ENCODE results near the gene PPP1R1C.

GRCh38 chr2:182015334-182016109 lies 29.9 kb downstream of the PPP1R1C start:
- TF ChIP-seq, protein P1, sequence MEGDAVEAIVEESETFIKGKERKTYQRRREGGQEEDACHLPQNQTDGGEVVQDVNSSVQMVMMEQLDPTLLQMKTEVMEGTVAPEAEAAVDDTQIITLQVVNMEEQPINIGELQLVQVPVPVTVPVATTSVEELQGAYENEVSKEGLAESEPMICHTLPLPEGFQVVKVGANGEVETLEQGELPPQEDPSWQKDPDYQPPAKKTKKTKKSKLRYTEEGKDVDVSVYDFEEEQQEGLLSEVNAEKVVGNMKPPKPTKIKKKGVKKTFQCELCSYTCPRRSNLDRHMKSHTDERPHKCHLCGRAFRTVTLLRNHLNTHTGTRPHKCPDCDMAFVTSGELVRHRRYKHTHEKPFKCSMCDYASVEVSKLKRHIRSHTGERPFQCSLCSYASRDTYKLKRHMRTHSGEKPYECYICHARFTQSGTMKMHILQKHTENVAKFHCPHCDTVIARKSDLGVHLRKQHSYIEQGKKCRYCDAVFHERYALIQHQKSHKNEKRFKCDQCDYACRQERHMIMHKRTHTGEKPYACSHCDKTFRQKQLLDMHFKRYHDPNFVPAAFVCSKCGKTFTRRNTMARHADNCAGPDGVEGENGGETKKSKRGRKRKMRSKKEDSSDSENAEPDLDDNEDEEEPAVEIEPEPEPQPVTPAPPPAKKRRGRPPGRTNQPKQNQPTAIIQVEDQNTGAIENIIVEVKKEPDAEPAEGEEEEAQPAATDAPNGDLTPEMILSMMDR (IDR thresholded peaks at IDR 0.05), result no peak
- TF ChIP-seq ESRRA (CRISPR knock-in tag; IDR thresholded peaks at IDR 0.05; ENCODE audit: borderline replicate concordance) (no peak), ZBTB21 (CRISPR knock-in tag; IDR thresholded peaks at IDR 0.05; ENCODE audit: borderline replicate concordance) (no peak), HMGA2 (CRISPR knock-in tag; IDR thresholded peaks at IDR 0.05) (no peak), MAX (CRISPR knock-in tag; IDR thresholded peaks at IDR 0.05) (no peak), ATF2 (CRISPR knock-in tag; IDR thresholded peaks at IDR 0.05; ENCODE audit: borderline replicate concordance, low read depth) (no peak), ETV6 (CRISPR knock-in tag; IDR thresholded peaks at IDR 0.05) (no peak), KAT7 (CRISPR knock-in tag; IDR thresholded peaks at IDR 0.05; ENCODE audit: borderline replicate concordance) (no peak), ZNF423 (CRISPR knock-in tag; IDR thresholded peaks at IDR 0.05) (no peak)
